ENCODE measurements around the gene SLC8B1.
"Not testable (repeated sequence)": the region's sequence is repeated elsewhere in the genome, so short reads cannot be mapped to it uniquely, and the experiment has no call there.

The SLC8B1 gene

DNA sequence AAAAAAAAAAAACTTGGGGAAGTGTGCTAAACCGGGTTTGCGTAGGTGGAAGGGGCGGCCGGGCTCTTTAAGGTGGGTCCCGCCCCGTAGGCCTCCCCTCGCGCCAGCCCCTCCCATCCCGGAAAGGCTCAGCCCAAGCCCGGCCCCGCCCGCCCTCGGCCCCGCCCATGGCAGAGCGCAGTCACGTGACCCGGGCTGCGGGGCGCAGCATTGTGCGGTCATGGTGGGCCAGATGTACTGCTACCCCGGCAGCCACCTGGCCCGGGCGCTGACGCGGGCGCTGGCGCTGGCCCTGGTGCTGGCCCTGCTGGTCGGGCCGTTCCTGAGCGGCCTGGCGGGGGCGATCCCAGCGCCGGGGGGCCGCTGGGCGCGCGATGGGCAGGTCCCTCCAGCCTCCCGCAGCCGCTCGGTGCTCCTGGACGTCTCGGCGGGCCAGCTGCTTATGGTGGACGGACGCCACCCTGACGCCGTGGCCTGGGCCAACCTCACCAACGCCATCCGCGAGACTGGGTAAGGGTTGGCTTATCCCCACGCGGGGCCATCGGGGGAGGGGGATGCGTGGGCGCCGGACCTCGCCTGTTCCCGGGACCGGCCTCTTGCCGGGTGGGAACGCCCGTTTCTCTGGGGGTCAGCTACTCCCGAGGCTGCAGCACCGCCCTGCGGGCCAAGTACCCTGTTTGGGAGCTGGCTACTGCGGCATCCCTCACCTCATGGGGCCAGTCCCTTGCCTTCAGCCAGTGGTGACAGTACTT is 23.6 kb upstream of the SLC8B1 start, which contains the start of gene PLBD2:
Gene PLBD2 (plus strand): TSS at position 207 of the 752 bp plus-strand sequence. CDS start 14 bp downstream, at position 221.
- in situ Hi-C loops (cut with HindIII; ENCODE audit: low sequenced_read_pairs): no loop called here

DNA sequence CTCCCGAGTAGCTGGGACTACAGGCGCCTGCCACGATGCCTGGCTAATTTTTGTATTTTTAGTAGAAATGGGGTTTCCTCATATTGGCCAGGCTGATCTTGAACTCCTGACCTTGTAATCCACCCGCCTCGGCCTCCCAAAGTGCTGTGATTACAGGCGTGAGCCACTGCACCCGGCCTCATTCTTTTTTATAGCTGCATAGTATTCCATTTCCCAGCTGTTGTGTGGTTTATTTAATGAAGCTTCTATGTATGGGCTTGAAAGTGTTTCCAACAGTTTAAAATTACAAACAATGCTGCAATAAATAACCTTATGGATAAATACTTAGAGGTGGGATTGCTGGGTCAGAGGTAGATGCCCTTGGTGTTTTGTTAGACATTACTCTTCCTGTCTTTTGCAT is 19.3 kb upstream of the SLC8B1 start:
- in situ Hi-C loops (cut with HindIII; ENCODE audit: low sequenced_read_pairs): not testable (repeated sequence)

DNA sequence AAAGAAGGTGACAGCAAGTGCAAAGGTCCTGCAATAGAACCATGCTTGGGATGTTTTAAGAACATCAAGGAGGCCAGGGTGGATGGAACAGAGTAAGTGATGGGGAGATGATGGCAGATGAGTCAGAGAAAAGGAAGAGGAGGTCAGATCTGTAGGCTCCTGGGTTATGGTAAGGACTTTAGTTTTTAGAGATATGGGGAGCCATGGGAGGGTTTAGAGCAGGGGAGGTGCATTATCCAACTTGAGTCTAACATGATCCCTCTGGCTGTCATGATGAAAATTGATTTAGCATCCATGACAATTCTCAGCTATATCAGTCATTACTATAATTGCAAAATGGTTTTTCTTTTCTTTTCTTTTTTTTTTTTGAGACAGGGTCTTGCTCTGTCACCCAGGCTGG is 16.2 kb upstream of the SLC8B1 start:
- in situ Hi-C loops (cut with HindIII; ENCODE audit: low sequenced_read_pairs): no loop called here

DNA sequence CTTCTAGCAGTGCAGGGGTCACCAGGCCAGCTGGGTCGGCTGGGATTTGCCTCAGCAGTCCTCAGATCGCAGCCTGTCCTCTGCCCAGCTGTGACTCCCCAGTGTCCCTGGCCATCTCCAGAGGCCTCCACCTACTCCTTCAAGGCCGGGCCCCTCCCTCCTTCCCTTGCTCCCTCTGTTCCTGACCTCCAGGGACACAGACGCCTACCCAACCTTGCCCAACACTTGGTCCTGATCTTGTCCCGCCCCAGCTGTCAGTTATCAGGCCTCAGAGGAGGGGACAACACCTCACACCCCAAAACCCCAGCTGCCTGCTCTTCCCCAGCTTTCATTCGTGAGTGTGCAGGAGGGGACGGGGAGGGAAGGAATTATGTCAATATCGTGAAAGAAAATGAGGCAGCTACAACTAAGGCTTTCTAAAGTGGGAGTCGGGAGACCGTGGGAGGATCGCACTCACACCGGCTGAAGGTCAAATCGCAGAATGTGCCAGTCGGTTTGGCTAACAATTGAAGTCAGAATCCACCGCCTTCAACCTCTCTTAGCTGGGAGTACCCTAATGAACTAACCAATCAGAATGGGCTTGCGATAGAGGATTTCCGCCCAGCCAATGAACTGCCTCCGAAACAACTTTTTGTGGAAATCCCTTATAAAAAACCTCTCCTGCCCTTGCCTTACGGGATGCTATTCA is 14.1 kb upstream of the SLC8B1 start:
- in situ Hi-C loops (cut with HindIII; ENCODE audit: low sequenced_read_pairs): no loop called here

DNA sequence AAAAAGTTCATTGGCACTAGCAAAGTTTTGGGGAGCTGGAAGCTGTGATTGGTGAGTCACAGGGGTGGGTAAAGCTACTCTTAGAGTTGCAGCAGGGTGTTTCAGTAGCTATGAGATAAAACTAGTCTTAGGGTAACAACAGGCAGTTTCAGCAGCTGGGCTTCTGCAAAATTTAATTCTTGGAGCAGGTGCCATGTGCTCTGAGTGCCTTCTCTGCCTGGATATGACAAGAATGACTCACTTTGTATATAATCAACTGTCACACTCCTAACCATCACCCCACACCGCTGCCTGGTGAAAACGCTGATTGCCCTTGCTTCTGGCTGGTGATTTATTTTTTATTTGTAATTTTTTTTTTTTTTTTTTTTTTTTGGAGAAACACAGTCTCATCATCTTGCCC is 13.0 kb upstream of the SLC8B1 start:
- in situ Hi-C loops (cut with HindIII; ENCODE audit: low sequenced_read_pairs): no loop called here

DNA sequence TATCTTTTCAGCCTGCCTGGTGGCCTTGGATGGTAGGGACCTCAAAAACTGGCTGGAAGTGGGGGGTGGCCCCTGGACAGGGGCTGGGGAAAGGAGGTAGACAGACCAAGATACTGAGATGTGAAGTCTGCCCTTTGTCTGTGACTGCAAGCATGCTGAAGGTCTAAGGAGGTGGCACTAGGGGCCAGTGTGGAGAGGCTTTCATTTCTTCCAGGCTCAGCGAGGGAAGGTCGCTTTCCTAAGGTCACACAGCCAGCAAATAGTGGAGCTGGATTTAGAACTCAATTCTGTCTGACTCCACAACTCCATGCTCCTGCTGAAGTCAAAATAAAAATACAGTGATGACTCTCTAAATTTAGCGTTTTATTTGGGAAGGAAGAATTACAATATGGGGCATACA is 12.2 kb upstream of the SLC8B1 start:
- in situ Hi-C loops (cut with HindIII; ENCODE audit: low sequenced_read_pairs): no loop called here

DNA sequence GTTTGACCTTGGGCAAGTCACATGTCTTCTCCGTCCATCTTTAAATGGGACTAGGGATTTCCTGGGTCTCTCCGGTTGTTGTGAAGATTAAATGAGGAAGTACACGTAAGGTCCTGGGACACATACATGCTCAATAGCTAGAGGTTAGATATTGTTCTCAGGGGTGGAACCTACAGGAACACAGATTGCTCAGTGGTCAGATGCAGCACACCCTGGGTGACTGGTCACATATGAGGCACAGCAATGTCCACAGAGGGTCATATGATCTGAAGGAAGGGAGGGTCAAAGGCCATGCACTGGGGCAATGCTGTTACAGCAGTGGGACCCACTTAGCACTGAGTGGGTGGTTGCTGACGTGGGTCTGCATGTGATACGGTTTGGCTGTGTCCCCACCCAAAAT is 11.4 kb upstream of the SLC8B1 start:
- in situ Hi-C loops (cut with HindIII; ENCODE audit: low sequenced_read_pairs): no loop called here

DNA sequence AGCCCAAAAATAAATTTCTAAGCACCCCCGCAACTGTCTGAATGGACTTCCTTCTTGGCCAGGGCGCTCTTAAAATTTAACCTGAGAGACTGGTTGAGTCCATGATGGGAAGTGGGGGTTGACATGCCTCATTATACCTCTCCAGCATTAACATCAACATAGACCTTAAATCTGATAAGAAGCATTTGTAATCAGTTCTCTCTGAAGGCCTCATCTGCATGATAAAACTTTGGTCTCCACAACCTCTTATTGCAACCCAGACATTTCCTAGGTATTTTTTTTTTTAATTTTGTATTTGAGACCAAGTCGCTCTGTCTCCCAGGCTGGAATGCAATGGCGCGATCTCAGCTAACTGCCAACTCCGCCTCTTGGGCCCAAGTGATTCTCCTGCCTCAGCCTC is 10.4 kb upstream of the SLC8B1 start:
- in situ Hi-C loops (cut with HindIII; ENCODE audit: low sequenced_read_pairs): no loop called here

DNA sequence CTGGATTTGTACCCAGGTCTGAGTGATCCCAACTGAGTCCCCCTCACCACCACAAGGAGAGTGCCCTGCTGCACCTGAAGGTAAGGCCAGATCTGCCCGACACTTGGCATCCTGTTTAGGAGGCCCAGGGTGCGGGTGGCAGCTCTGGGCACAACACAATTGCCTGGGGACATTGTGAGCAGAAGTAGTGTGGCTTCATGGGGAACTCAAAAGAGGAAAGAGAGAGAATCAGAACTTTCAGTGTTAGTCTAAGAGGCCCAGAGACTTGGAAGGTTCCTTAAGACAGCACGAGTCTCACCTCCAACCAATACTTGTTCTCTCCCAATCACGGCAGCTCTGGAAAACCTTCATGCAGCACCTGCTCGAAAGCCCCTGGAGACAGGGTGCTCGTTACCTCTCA is 6.6 kb upstream of the SLC8B1 start:
- in situ Hi-C loops (cut with HindIII; ENCODE audit: low sequenced_read_pairs): no loop called here

DNA sequence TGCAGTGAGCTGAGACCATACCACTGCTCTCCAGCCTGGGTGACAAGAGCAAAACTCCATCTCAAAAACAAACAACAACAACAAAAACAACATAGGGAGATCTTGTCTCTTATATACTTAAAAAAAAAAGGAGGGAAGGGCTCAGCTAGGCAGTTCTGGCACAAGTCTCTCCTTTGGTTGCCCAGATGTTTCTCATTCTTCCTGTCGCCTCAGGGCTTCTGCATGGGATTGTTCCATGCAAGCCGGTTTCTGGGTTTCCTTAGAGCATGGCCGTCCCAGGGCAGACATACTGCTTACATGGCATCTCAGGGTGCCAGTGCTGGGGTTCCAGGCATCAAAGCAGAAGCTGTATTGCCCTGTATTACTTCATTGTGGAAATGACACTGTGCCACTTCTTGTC is 5.2 kb upstream of the SLC8B1 start:
- in situ Hi-C loops (cut with HindIII; ENCODE audit: low sequenced_read_pairs): no loop called here

DNA sequence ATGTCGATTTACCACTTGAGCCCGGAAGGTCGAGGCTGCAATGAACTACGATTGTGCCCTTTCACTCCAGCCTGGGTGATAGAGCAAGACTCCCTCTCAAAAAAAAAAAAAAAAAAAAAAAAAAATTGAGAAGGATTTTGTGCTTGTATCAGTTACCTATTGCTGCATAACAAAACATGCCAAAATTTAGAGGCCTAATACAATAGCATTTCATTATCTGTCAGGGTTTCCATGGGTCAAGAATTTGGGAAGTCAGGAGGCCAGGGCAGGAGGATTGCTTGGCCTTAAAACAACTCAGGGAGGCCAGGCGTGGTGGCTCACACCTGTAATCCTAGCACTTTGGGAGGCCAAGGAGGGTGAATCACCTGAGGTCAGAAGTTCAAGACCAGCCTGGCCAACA is 4.6 kb upstream of the SLC8B1 start:
- in situ Hi-C loops (cut with HindIII; ENCODE audit: low sequenced_read_pairs): no loop called here

DNA sequence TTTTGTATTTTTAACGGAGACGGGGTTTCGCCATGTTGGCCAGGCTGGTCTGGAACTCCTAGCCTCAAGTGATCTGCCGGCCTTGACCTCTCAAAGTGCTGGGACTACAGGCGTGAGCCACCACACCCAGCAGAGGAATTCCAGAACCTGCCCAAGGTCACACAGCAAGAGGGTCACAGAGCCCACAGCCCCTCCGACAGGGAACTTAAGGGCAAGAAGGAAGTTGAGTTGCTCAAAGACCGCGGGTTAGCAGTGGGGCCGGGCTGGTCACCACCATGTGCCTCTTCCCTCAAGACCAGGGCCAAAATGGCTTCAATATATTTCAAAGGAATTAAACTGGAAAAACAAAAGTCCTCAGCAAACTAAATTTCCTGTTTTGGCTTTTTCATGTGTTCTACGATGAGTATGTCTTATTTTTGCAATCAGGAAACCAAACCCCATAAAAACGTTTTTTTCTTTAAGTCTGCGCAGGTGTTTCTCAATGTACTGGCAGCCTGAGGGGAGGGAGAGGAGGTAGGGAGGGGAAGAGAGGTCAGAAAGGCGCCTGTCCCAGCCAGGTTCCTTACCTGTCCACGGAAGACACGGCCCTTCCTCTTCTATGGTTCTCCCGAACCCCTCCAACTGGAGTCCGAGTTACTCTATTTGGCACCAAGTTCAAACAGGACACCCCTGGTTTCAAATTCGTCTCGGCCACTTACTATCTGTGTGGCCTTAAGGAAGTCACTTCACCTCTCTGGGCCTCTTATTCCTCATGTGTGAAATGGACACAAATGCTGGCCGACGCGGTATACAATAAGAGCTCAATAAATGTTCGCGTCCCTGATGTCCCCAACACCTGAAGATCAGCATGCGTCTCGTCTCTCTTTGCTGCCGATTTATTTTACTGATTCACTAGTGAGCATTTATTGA is 778 bp downstream of the SLC8B1 start:
- in situ Hi-C loops (cut with HindIII; ENCODE audit: low sequenced_read_pairs): loop anchor here (5.0 kb wide), 2 partner anchors 42 to 73 kb away; no protein-coding TSS in a partner anchor

DNA sequence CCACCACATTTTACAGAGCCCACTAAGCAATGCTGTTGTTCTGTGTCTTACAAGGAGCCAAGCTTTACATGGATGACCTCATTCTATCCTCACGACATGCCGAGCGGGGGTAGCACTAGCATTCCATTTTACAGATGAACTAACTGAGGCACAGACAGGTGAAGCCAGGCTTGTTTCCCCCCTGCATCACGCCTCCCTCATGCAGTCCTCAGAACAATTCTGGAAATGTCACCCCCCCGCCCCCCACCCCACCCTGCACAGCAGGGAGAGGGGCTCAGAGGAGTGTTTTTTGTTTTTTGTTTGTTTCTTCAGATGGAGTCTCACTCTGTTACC is 1.5 kb downstream of the SLC8B1 start:
- in situ Hi-C loops (cut with HindIII; ENCODE audit: low sequenced_read_pairs): loop anchor here (5.0 kb wide), 2 partner anchors 41 to 74 kb away; no protein-coding TSS in a partner anchor

DNA sequence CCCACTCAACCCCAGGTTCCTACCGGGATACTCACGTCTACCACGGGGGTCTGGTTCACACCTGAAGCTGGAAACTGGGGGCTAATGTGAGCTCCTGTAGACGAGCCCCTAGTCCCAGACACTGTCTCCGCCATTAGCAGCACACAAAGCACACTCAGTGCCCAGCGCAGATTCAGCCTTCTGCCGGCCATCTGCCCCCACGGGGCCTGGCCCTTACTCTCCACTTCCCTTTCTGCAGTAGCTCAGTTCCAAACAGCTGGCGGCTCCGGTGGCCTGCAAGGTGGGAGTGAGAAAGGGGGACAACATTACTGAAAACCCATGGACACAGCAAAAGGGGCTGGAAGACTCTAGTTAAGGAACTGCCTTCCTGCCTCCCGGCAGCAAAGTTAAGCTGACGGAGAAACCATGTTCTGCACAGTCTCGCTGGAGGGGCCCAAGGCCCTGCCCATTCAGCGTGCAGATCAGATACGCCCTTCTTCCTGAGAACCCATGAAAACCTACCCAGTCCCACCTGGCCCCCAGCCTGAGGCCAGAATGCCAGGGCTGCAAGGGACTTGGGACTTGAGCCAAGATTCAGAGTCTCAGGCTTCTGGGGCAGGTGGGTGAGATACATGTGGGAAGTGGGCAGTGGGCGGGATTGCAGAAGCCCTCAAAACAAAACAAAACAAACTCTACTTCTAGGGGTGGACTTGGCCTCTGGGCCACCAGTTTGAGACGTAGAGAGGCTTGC is 2.1 kb downstream of the SLC8B1 start:
- in situ Hi-C loops (cut with HindIII; ENCODE audit: low sequenced_read_pairs): loop anchor here (5.0 kb wide), 2 partner anchors 41 to 74 kb away; no protein-coding TSS in a partner anchor

DNA sequence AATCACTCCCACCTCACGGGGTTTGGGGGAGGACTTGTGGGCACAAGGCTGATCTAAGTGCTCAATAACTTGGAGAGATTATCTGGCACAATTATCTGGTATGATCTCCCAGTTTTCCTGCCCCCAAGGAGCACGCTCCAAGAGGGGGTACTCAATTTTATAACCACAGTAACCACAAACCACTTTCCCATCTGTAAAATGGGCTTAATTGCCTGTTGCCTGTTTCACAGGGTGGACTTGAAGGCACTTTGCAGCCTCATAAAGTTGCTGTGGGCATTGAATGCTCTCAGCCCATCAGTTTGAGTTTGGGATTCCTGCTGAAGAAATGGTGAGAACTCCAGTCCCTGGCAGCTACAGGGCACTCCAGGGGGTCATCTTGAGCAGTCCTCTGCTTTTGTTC is 4.4 kb downstream of the SLC8B1 start:
- in situ Hi-C loops (cut with HindIII; ENCODE audit: low sequenced_read_pairs): loop anchor here (5.0 kb wide), 2 partner anchors 38 to 77 kb away; no protein-coding TSS in a partner anchor

DNA sequence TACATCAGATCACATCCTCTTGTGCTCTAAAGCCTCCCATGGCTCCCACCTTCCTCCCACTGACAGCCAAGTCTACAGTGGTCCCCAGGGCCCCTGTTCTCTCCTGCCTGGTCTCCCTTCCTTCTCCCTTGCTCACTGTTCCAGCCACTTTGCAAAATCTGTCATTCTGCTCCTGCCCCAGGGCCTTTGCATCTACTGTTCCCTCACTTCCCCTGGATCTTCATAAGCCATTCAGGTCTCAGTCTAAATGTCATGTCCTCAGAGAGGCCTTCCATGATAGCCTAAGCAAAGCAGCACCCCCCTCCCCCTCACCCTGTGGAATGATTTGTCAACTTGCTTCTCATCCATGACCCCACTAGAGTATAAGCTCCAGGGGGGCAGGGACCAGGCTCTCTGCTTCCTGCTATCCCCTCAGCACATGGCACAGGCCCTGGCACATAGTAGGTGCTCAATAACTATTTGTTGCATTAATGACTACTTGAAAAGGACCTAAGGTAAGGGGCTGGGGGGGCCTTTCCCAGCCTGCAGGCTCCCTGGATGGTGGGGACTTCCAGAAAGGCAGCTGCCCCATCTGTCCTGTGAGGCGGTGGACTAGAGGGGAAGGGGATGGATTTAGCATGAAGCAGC is 5.0 kb downstream of the SLC8B1 start:
- in situ Hi-C loops (cut with HindIII; ENCODE audit: low sequenced_read_pairs): loop anchor here (5.0 kb wide), 2 partner anchors 38 to 77 kb away; no protein-coding TSS in a partner anchor

DNA sequence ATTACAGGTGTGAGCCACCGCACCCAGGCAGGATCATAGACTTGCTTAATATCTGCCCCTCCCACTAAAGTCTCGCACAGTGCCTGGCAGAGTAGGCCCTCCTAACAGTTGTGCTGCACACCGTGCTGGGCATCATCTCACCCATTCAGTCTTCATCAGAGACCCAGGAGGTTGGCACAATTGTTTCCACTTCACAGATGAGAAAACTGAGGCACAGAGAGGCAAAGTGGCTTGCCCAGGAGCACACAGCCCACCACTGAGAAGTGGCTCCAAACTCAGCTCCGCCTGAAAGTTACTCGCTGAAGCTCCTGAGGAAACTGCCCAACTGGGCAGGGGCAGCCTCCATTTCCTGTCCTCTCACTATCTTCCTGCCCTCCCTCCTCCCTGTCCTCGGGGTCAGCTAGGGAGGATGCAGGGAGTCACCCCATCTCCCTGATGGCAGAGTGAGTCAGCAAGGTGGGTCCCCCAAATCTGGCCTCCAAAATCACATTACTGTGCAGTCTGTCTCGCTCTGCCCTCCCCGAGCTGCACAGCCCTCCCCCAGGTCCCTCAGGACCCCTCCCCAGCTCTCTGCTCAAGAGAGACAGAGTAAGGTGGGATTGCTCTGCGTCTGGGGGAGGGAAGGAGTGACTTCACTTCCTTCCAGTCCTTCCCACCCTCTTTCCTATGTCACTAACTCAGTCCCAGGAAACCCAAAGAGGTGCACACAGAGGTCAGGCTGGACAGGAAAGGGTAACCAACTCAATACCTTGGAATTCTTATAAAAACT is 5.7 kb downstream of the SLC8B1 start:
- in situ Hi-C loops (cut with HindIII; ENCODE audit: low sequenced_read_pairs): no loop called here

DNA sequence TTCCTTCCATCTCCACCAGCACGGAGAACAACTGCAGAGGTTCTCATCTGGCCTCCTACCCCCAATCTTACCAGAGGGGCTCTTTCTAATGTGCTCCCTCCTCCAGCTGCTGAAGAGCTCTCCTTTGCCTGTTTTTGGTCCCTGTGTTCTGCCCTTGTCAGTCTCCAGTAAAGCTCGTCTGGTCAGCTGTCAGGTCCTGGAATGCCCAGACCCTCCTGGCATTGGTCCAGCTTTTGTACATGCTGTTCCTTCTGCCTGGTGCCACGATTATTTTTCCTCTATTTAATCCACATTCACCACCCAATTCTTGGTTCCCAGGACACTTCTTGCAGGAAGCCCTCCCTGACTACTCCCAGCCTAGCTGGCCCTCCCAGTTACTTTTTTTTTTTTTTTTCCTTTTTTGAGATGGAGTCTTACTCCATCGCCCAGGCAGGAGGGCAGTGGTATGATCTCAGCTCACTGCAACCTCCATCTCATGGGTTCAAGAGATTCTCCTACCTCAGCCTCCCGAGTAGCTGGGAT is 6.5 kb downstream of the SLC8B1 start:
- in situ Hi-C loops (cut with HindIII; ENCODE audit: low sequenced_read_pairs): no loop called here

DNA sequence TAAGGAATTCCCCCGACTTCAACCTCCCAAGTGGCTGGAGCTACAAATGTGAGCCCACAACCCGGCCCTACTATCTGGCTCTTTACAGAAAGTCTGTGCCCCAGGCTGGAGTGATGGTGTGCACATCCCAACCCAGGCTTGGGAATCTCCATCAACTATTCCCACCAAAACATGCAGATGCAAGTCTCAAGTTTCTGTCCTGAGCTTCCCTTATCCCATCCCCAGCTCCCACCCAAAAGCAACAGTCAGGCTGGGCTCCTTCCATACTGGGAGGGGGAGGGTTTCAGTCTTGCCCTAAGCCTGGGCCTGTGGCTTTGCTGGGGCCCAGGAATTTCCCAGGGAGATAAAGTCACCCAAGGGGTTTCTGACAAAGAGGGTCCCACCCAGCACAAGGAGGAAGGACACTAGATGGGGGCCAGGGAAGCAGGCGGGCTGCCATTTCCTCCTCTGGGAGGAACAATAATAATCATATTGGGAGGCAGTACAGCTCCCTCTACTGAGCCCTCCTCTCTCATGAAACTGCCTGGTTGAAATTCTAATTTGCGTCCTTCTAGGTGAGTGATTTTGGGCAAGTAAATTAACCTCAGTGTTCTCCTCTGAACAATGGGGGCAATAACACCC is 8.0 kb downstream of the SLC8B1 start:
- in situ Hi-C loops (cut with HindIII; ENCODE audit: low sequenced_read_pairs): no loop called here

Measured in endothelial cell of hepatic sinusoid (primary cell).